Neural progenitor cell (in vitro differentiated cells): ENCODE measurements around the gene ARHGAP24. TPM values are rescaled to one million over a fixed set of nuclear protein-coding genes. Genes with fewer than 3 reads are reported as not detected.
A peak's percentile ranks its signal among the peaks of the same experiment; 100 is the strongest.

Experiments used
- DNase-seq: peaks from one replicate; pipeline ENCODE4 v3.0.0-alpha.2; 2016; ENCODE audit warnings: low spot score
- H2AFZ ChIP-seq: fragments of 200-600 bp; sonication (generic); replicated peaks from 2 replicates; pipeline ENCODE4 v1.6.1; 2016; ENCODE audit warnings: antibody characterized with exemption
- H3F3A ChIP-seq: fragments of 200-600 bp; sonication (generic); 2 replicates; pipeline ENCODE4 v1.6.1; 2016; ENCODE audit warnings: antibody characterized with exemption, low read depth
- H3K27ac ChIP-seq: fragments of 200-600 bp; sonication (generic); 2 replicates; pipeline ENCODE4 v1.5.1; 2016; ENCODE audit warnings: mild to moderate bottlenecking
- H3K27me3 ChIP-seq: fragments of 200-600 bp; sonication (generic); 2 replicates; pipeline ENCODE4 v1.6.1; 2016; ENCODE audit warnings: mild to moderate bottlenecking, moderate library complexity
- H3K36me3 ChIP-seq: fragments of 200-600 bp; sonication (generic); 2 replicates; pipeline ENCODE4 v1.5.1; 2016
- H3K4me1 ChIP-seq: fragments of 200-600 bp; sonication (generic); 2 replicates; pipeline ENCODE4 v1.6.1; 2016; ENCODE audit warnings: mixed run types
- H3K4me2 ChIP-seq: fragments of 200-600 bp; sonication (generic); 2 replicates; pipeline ENCODE4 v1.6.1; 2016
- H3K4me3 ChIP-seq: fragments of 200-600 bp; sonication (generic); 2 replicates; pipeline ENCODE4 v1.5.1; 2016
- H3K79me2 ChIP-seq: fragments of 200-600 bp; sonication (generic); 2 replicates; pipeline ENCODE4 v1.6.1; 2016; ENCODE audit warnings: low read depth
- H3K9ac ChIP-seq: fragments of 200-600 bp; sonication (generic); 2 replicates; pipeline ENCODE4 v1.6.1; 2016
- H3K9me3 ChIP-seq: fragments of 200-600 bp; sonication (generic); 2 replicates; pipeline ENCODE4 v1.5.1; 2016; ENCODE audit warnings: low read depth
- H4K20me1 ChIP-seq: fragments of 200-600 bp; sonication (generic); 2 replicates; pipeline ENCODE4 v1.6.1; 2016; ENCODE audit warnings: low read depth
- H3K27ac Mint-ChIP-seq: 3 replicates; pipeline ENCODE4 v1.8.0; 2021; ENCODE audit warnings: mixed read lengths
- H3K27me3 Mint-ChIP-seq: 2 replicates; pipeline ENCODE4 v1.8.0; 2022; ENCODE audit warnings: low read depth, mild to moderate bottlenecking, inconsistent platforms, moderate library complexity, mixed read lengths; ENCODE audit not compliant: insufficient read depth
- H3K36me3 Mint-ChIP-seq: 3 replicates; pipeline ENCODE4 v1.8.0; 2021; ENCODE audit warnings: mixed read lengths
- H3K4me1 Mint-ChIP-seq: 3 replicates; pipeline ENCODE4 v1.8.0; 2021; ENCODE audit warnings: mixed read lengths
- H3K4me3 Mint-ChIP-seq: 3 replicates; pipeline ENCODE4 v1.8.0; 2021; ENCODE audit warnings: mild to moderate bottlenecking, moderate library complexity, mixed read lengths
- H3K9me3 Mint-ChIP-seq: 3 replicates; pipeline ENCODE4 v1.8.0; 2020; ENCODE audit warnings: mixed read lengths
- EZH2 ChIP-seq: fragments of 200-600 bp; sonication (generic); IDR thresholded peaks from 2 replicates; pipeline ENCODE4 v1.6.1; 2017; ENCODE audit warnings: antibody characterized with exemption, mild to moderate bottlenecking, moderate library complexity
- EZH2phosphoT487 ChIP-seq: fragments of 200-600 bp; sonication (generic); IDR thresholded peaks from 2 replicates; pipeline ENCODE4 v1.6.1; 2017; ENCODE audit warnings: antibody characterized with exemption
- total RNA-seq: library from RNA; depleted of rRNA; stranded (reverse); fragments of >200 nt; gene quantifications from 2 replicates; pipeline ENCODE4 v1.2.3, GENCODE V29; 2015; ENCODE audit warnings: low replicate concordance
- TF ChIP-seq, protein P1 (sequence below): fragments of 200-600 bp; sonication (generic); IDR thresholded peaks from 2 replicates; pipeline ENCODE4 v1.5.1; 2017; ENCODE audit warnings: antibody characterized with exemption, mild to moderate bottlenecking

ARHGAP24 gene
- total RNA-seq, 1 donor from 2014 or later = 2.2 TPM

DNA sequence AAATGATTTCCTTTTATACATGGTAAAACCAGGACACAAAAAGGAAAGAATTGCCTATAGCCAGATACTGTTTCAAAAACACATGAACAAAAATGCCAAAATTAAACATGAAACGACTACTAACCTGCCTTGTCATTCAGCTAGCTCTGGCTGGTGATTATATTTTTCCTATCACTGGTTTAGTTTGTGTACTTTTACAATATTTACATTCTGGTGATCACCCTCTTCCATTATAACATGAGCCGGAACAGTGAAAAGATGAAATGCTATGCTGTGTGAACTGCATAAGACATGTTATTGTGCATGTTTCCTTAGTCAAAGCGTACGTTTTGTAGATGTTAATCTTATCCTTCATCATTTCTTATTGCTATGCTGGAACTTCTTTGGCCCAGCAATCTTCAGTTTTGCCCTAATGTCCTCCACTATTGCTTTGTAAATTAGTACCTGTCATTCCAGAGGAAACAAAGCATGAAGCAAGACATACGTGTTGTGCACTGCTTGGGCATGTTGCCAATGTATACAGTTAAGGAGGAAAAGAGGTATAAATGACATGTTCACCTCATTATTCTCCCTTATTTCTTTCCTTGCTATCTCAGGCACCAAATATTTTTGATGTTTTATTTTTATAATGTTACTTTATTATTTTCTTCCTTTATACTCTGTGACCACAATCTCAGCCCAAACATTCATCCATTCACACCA, 386.3 kb downstream of the ARHGAP24 start:
- H3K79me2 ChIP-seq = no peaks in the 10 kb centered on the region
- no peaks in the 10 kb centered on the region for H3K36me3 Mint-ChIP-seq
- H3K27ac ChIP-seq = no peak overlapping the region
- H3K9me3 Mint-ChIP-seq = no peaks in the 10 kb centered on the region
- peaks cover 9% of the 10 kb centered on the region for H3F3A ChIP-seq
- no peak for TF ChIP-seq EZH2
- TF ChIP-seq, protein P1, sequence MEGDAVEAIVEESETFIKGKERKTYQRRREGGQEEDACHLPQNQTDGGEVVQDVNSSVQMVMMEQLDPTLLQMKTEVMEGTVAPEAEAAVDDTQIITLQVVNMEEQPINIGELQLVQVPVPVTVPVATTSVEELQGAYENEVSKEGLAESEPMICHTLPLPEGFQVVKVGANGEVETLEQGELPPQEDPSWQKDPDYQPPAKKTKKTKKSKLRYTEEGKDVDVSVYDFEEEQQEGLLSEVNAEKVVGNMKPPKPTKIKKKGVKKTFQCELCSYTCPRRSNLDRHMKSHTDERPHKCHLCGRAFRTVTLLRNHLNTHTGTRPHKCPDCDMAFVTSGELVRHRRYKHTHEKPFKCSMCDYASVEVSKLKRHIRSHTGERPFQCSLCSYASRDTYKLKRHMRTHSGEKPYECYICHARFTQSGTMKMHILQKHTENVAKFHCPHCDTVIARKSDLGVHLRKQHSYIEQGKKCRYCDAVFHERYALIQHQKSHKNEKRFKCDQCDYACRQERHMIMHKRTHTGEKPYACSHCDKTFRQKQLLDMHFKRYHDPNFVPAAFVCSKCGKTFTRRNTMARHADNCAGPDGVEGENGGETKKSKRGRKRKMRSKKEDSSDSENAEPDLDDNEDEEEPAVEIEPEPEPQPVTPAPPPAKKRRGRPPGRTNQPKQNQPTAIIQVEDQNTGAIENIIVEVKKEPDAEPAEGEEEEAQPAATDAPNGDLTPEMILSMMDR = no peak
- no peak for TF ChIP-seq EZH2phosphoT487
- no peak overlapping the region for H2AFZ ChIP-seq
- no peak overlapping the region for H3K4me2 ChIP-seq
- H3K27me3 Mint-ChIP-seq = no peaks in the 10 kb centered on the region
- H3K27ac Mint-ChIP-seq = no peak overlapping the region
- no peak overlapping the region for H3K4me3 ChIP-seq
- H3K4me1 ChIP-seq = peaks cover 11% of the 10 kb centered on the region
- no peak for DNase-seq
- no peaks in the 10 kb centered on the region for H3K36me3 ChIP-seq
- H3K4me3 Mint-ChIP-seq = no peak overlapping the region
- H3K27me3 ChIP-seq = no peaks in the 10 kb centered on the region
- no peak overlapping the region for H3K9ac ChIP-seq
- H4K20me1 ChIP-seq = no peaks in the 10 kb centered on the region
- no peaks in the 10 kb centered on the region for H3K9me3 ChIP-seq
- H3K4me1 Mint-ChIP-seq = peaks cover 4% of the 10 kb centered on the region

DNA sequence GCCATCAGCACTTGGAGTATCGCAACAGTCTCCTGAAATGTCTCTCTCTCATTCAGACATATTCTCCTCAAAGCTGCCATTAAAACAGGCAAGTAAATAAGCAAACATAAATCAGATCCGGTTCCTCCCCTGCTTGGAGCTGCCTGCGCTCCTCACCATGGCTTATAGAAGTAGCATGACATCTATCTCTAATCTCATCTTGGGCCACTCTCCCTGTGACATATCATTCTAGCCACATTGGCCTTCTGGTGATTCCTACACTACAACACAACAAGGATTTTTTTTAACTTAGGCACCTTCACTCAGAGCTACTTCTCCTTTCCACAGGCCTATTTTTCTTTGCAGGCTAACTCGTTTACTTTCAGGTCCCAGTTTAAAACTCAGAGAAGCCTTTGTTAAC, 387.9 kb downstream of the ARHGAP24 start:
- Histone ChIP-seq H3K9me3 (no peaks in the 10 kb centered on the region), H3K27me3 (no peaks in the 10 kb centered on the region), H3K4me1 (peaks cover 11% of the 10 kb centered on the region), H3K9ac (no peak overlapping the region), H3F3A (peaks cover 9% of the 10 kb centered on the region), H2AFZ (no peak overlapping the region), H3K79me2 (no peaks in the 10 kb centered on the region), H3K4me2 (no peak overlapping the region), H3K4me3 (no peak overlapping the region), H3K36me3 (no peaks in the 10 kb centered on the region), H3K27ac (no peak overlapping the region), H4K20me1 (no peaks in the 10 kb centered on the region)
- H3K27ac Mint-ChIP-seq = no peak overlapping the region
- peaks cover 13% of the 10 kb centered on the region for H3K4me1 Mint-ChIP-seq
- TF ChIP-seq EZH2phosphoT487 = no peak
- TF ChIP-seq, protein P1 = no peak
- no peak for TF ChIP-seq EZH2
- no peaks in the 10 kb centered on the region for H3K36me3 Mint-ChIP-seq
- no peaks in the 10 kb centered on the region for H3K27me3 Mint-ChIP-seq
- no peak overlapping the region for H3K4me3 Mint-ChIP-seq
- DNase-seq = no peak
- no peaks in the 10 kb centered on the region for H3K9me3 Mint-ChIP-seq

DNA sequence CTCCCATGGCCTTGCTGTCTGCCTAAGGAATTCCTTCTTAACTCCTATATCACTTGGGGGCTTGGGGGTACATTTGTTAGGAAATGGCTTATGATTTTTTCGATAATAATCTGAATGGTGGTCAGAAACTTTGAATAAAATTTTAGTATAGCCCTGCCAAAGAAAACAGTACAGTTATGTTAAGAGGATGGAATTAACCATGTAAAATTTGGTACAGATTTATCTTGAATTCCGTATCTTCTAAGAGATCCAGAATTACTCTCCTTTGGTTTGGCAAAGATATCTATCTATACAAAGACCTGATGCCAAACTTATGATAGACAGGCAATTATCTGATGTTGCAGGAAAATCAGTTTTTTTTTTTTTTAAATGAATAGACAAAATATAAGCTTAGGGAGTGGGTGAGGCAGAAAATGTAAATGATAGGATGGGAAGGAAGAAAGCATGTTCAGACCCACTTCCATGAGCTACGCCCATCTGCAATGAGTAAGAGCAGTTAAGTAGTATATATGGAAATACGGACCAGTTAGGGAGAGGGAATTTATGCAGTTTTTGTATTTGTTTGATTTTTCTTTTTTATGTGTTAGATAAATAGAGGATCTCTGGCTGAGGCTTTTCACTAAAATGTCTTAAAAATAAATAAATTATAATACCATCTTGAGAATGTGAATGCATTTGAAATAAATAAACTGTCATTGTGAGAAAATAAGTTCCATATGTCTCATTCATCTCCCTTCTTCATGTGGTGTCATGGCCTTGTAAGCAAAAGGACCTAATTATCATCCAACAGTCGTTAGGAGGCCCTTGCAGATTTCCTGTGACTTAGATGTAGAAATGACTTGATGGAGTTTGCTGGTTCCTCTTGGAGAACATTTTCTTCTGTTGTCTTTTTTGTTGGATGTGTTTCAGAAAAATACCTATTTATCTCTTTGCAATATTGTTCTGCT, 389.6 kb downstream of the ARHGAP24 start:
- H2AFZ ChIP-seq = peak overlapping the region; percentile 32
- no peaks in the 10 kb centered on the region for H3K9me3 Mint-ChIP-seq

More for the DNA sequence above, 389.6 kb downstream of the ARHGAP24 start:
- no peak overlapping the region for H3K4me3 ChIP-seq
- DNase-seq = no peak
- H3K4me1 ChIP-seq = peaks cover 17% of the 10 kb centered on the region
- H3K27me3 ChIP-seq = no peaks in the 10 kb centered on the region
- H4K20me1 ChIP-seq = no peaks in the 10 kb centered on the region
- H3K79me2 ChIP-seq = no peaks in the 10 kb centered on the region
- no peaks in the 10 kb centered on the region for H3K9me3 ChIP-seq
- no peaks in the 10 kb centered on the region for H3K27me3 Mint-ChIP-seq
- TF ChIP-seq EZH2phosphoT487 (no peak), EZH2 (no peak)
- TF ChIP-seq, protein P1 = no peak
- no peak overlapping the region for H3K9ac ChIP-seq
- no peak overlapping the region for H3K27ac Mint-ChIP-seq
- H3K4me2 ChIP-seq = no peak overlapping the region
- H3K4me1 Mint-ChIP-seq = peaks cover 22% of the 10 kb centered on the region
- H3K36me3 Mint-ChIP-seq = no peaks in the 10 kb centered on the region
- H3F3A ChIP-seq = peaks cover 9% of the 10 kb centered on the region
- no peak overlapping the region for H3K27ac ChIP-seq
- no peak overlapping the region for H3K4me3 Mint-ChIP-seq
- no peaks in the 10 kb centered on the region for H3K36me3 ChIP-seq
